SK-N-SH (cell line): ENCODE data around the gene GPR39. TPM values are rescaled to one million over a fixed set of nuclear protein-coding genes. Genes with fewer than 3 reads are reported as not detected.

Experiments
- CTCF ChIA-PET: fragments of 300-600, 350-600 bp; formaldehyde crosslinking; extraction: SDS; loops from one replicate; lab custom pipeline; 2021; lab: Yijun Ruan, JAX
- POLR2A ChIA-PET: fragments of 350-600 bp; sonication (Branson Sonifier 250); formaldehyde crosslinking; extraction: SDS; loops from one replicate; lab custom pipeline; 2020; ENCODE audit warnings: antibody characterized with exemption, inconsistent platforms; lab: Yijun Ruan, JAX
- DNase-seq: peaks from one replicate; pipeline ENCODE4 v3.0.0; 2012
- H2AFZ ChIP-seq: fragments of 200-600 bp; sonication (generic); 2 replicates; pipeline ENCODE4 v1.8.1; 2016; ENCODE audit warnings: antibody characterized with exemption, mild to moderate bottlenecking, low read depth
- H3F3A ChIP-seq: fragments of 200-600 bp; sonication (generic); replicated peaks from 2 replicates; pipeline ENCODE3; 2016; ENCODE audit warnings: antibody characterized with exemption, mild to moderate bottlenecking; ENCODE audit not compliant: insufficient read depth
- H3K27ac ChIP-seq, 2 experiments: fragments of 200-500 bp in 1 of 2; fragments of 200-600 bp in 1 of 2; sonication (Bioruptor generic) in 1 of 2; sonication (generic), shearing (Covaris generic) in 1 of 2; 2 replicates each; pipeline versions ENCODE4 v1.5.1 to v1.6.1; 2014 to 2016; ENCODE audit warnings: low read depth in 2 of 2, inconsistent platforms in 1 of 2, low read length in 1 of 2, mild to moderate bottlenecking in 1 of 2, mixed read lengths in 1 of 2
- H3K27me3 ChIP-seq: fragments of 200-600 bp; sonication (generic), shearing (Covaris generic); 2 replicates; pipeline ENCODE4 v1.6.1; 2016; ENCODE audit warnings: mixed run types; ENCODE audit not compliant: insufficient read depth
- H3K36me3 ChIP-seq, 2 experiments: fragments of 200-500 bp in 1 of 2; fragments of 200-600 bp in 1 of 2; sonication (Bioruptor generic) in 1 of 2; sonication (generic) in 1 of 2; replicated peaks in 1 of 2; 2 replicates each; pipeline versions ENCODE3 to v1.5.1; 2014 to 2016; ENCODE audit warnings: low read length in 1 of 2, mild to moderate bottlenecking in 1 of 2; ENCODE audit not compliant: insufficient read depth in 2 of 2, control insufficient read depth in 1 of 2
- H3K4me1 ChIP-seq, 2 experiments: fragments of 200-500 bp in 1 of 2; fragments of 200-600 bp in 1 of 2; sonication (Bioruptor generic) in 1 of 2; sonication (generic), shearing (Covaris generic) in 1 of 2; 2 replicates each; pipeline versions ENCODE4 v1.5.1 to v1.6.1; 2014 to 2016; ENCODE audit warnings: low read depth in 1 of 2, low read length in 1 of 2, mixed run types in 1 of 2; ENCODE audit not compliant: insufficient read depth in 2 of 2, control insufficient read depth in 1 of 2
- H3K4me2 ChIP-seq: fragments of 200-600 bp; sonication (generic), shearing (Covaris generic); 2 replicates; pipeline ENCODE4 v1.6.1; 2017; ENCODE audit warnings: mixed run types
- H3K4me3 ChIP-seq, 2 experiments: fragments of 200-500 bp in 1 of 2; fragments of 200-600 bp in 1 of 2; sonication (Bioruptor generic) in 1 of 2; sonication (generic), shearing (Covaris generic) in 1 of 2; 2 replicates each; pipeline versions ENCODE4 v1.5.1 to v1.8.1; 2014 to 2016; ENCODE audit warnings: low read depth in 2 of 2, inconsistent platforms in 1 of 2, low read length in 1 of 2, mild to moderate bottlenecking in 1 of 2, mixed read lengths in 1 of 2, moderate library complexity in 1 of 2
- H3K79me2 ChIP-seq: fragments of 200-600 bp; sonication (generic); 2 replicates; pipeline ENCODE4 v1.8.1; 2017; ENCODE audit warnings: mild to moderate bottlenecking; ENCODE audit not compliant: insufficient read depth
- H3K9ac ChIP-seq: fragments of 200-600 bp; sonication (generic); 2 replicates; pipeline ENCODE4 v1.6.1; 2017; ENCODE audit warnings: mixed run types
- H3K9me2 ChIP-seq: fragments of 200-600 bp; sonication (generic); 2 replicates; pipeline ENCODE4 v1.6.1; 2017; ENCODE audit warnings: mixed run types
- H3K9me3 ChIP-seq: fragments of 200-600 bp; sonication (generic); 2 replicates; pipeline ENCODE4 v1.6.1; 2017; ENCODE audit warnings: mixed run types, mild to moderate bottlenecking, moderate library complexity
- H4K20me1 ChIP-seq: fragments of 200-600 bp; sonication (generic); 2 replicates; pipeline ENCODE4 v1.6.1; 2017; ENCODE audit warnings: mild to moderate bottlenecking, mixed run types; ENCODE audit not compliant: insufficient read depth
- ELF1 ChIP-seq: IDR thresholded peaks from 2 replicates; pipeline ENCODE4 v1.4.0; 2012
- EZH2phosphoT487 ChIP-seq: fragments of 200-600 bp; sonication (generic); IDR thresholded peaks from 2 replicates; pipeline ENCODE4 v1.6.1; 2017; ENCODE audit warnings: low read depth, mixed run types, mild to moderate bottlenecking, antibody characterized with exemption, moderate library complexity, borderline replicate concordance
- FOSL2 ChIP-seq: IDR thresholded peaks from 2 replicates; pipeline ENCODE4 v1.4.0; 2012; ENCODE audit warnings: low read depth, mild to moderate bottlenecking, moderate library complexity, borderline replicate concordance
- FOXJ3 ChIP-seq: sonication (generic); formaldehyde crosslinking; IDR thresholded peaks from 2 replicates; pipeline ENCODE4 v1.5.1; 2020; ENCODE audit warnings: mild to moderate bottlenecking, missing genetic modification reagents
- GATA2 ChIP-seq: sonication (generic); formaldehyde crosslinking; IDR thresholded peaks from 2 replicates; pipeline ENCODE4 v1.5.0; 2020; ENCODE audit warnings: mild to moderate bottlenecking, missing genetic modification reagents
- MAX ChIP-seq: IDR thresholded peaks from 2 replicates; pipeline ENCODE4 v1.4.0; 2012; ENCODE audit warnings: low read depth
- MXI1 ChIP-seq: IDR thresholded peaks from 2 replicates; pipeline ENCODE4 v1.6.1; 2012; ENCODE audit warnings: mild to moderate bottlenecking, low read depth, low read length, improper control_type of control experiment
- PBX3 ChIP-seq: IDR thresholded peaks from 2 replicates; pipeline ENCODE4; 2012
- RAD21 ChIP-seq: IDR thresholded peaks from 2 replicates; pipeline ENCODE4 v1.6.1; 2012; ENCODE audit warnings: mild to moderate bottlenecking, low read length
- SIN3A ChIP-seq: IDR thresholded peaks from 2 replicates; pipeline ENCODE4 v1.6.1; 2012; ENCODE audit warnings: low read depth, mild to moderate bottlenecking, low read length, moderate library complexity, borderline replicate concordance
- TCF12 ChIP-seq: IDR thresholded peaks from 2 replicates; pipeline ENCODE4 v1.4.0; 2012
- USF1 ChIP-seq: IDR thresholded peaks from 2 replicates; pipeline ENCODE4 v1.4.0; 2012; ENCODE audit warnings: low read depth, borderline replicate concordance
- YY1 ChIP-seq: IDR thresholded peaks from 2 replicates; pipeline ENCODE4 v1.4.0; 2012; ENCODE audit warnings: low read depth, mild to moderate bottlenecking
- ZBTB33 ChIP-seq: IDR thresholded peaks from 2 replicates; pipeline ENCODE4 v1.4.0; 2012; ENCODE audit warnings: low read depth, borderline replicate concordance
- WGBS: methylation state at CpG from one replicate; pipeline ENCODE4 v1.1.6; 2017; ENCODE audit warnings: low lambda C conversion rate; 5-methylcytosine and 5-hydroxymethylcytosine counted together
- polyA plus RNA-seq, 3 experiments: library from polyadenylated mRNA; depleted of rRNA; stranded (reverse); fragments of >200 nt; gene quantifications; 2 replicates each; pipeline ENCODE4 v1.2.3, GENCODE V29; 2012

The GPR39 gene
- polyA plus RNA-seq, 1 of the 3 experiments (the other 2 are of a cell fraction), result 2.3 TPM

GRCh38 chr2:132387126-132387525 lies 29.5 kb upstream of the GPR39 start (continued):
- TF ChIP-seq EZH2phosphoT487 (no peak), YY1 (no peak), RAD21 (no peak), SIN3A (no peak), TCF12 (no peak), ZBTB33 (no peak), USF1 (no peak)
- TF ChIP-seq, all 33 proteins: peak for 0

GRCh38 chr2:132390076-132390475 lies 26.5 kb upstream of the GPR39 start:
- H3K36me3 ChIP-seq, result no peaks in the 10 kb centered on the region

More at GRCh38 chr2:132390076-132390475, 26.5 kb upstream of the GPR39 start:
- TF ChIP-seq ELF1 (no peak), MAX (no peak), PBX3 (no peak), MXI1 (no peak), GATA2 (no peak), FOSL2 (no peak), ZBTB33 (no peak), FOXJ3 (no peak)
- Histone ChIP-seq H3K9ac (no peak overlapping the region), H3K79me2 (no peaks in the 10 kb centered on the region), H3K4me1 (no peaks in the 10 kb centered on the region), H3K9me2 (no peaks in the 10 kb centered on the region), H3K4me3 (no peak overlapping the region), H3K4me2 (no peak overlapping the region), H3K9me3 (no peaks in the 10 kb centered on the region), H3K27me3 (no peaks in the 10 kb centered on the region; the same call in 1 of the 2 replicates), H3K27ac (no peak overlapping the region), H4K20me1 (no peaks in the 10 kb centered on the region), H2AFZ (no peak overlapping the region), H3F3A (no peaks in the 10 kb centered on the region)
- POLR2A ChIA-PET, result no interaction called here
- DNase-seq, result no peak
- 63% methylated on average over 3 of the region's 3 CpGs for WGBS
- CTCF ChIA-PET, result no interaction called here
